OCI-LY1 (cell line): Measurements from ENCODE around the gene BMP2K.

Source experiments
- CTCF ChIP-seq: fragments of 200-600 bp; sonication (generic), shearing (Covaris generic); IDR thresholded peaks from 2 replicates; pipeline ENCODE4 v1.5.1; 2017; ENCODE audit warnings: mild to moderate bottlenecking, antibody characterized with exemption, low read length, moderate library complexity, mixed read lengths
- EZH2 ChIP-seq: fragments of 200-600 bp; sonication (generic), shearing (Covaris generic); IDR thresholded peaks from 2 replicates; pipeline ENCODE4 v1.8.0; 2017; ENCODE audit warnings: borderline replicate concordance, mixed run types, mild to moderate bottlenecking, antibody characterized with exemption, low read length, moderate library complexity, mixed read lengths

DNA sequence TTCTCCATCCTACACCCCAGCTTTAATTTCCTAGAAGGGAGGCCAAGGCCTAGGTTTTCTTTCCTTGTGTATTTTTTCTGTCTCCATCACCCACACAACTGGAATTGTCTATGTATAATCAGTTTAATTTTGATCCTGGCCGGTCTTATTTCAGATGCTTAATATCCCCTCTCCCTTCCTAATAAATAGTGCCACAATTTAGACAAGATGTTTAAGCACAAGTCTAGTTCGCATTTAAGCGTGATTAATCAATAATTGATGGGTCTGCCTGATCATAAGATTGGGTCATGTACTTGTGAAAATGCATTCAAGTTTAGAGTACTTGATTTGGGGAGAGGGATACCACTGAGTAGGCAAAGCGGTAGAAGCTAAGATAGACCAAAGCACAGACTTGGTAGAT is 2.4 kb downstream of the BMP2K start:
- TF ChIP-seq CTCF (no peak), EZH2 (no peak)
